Thyroid gland (tissue), 4 donors: ENCODE measurements around the gene SCAP. TPM values are rescaled to one million over a fixed set of nuclear protein-coding genes. Genes with fewer than 3 reads are reported as not detected.

Source experiments
- DNase-seq, 2 donors: peaks; one replicate each; pipeline ENCODE4 v3.0.0-alpha.2; 2019
- H3K27ac ChIP-seq, 3 donors: fragments of 200-600 bp; sonication (generic); 1 replicate in 2 of 3; 2 replicates in 1 of 3; pipeline ENCODE4 v1.5.1; 2016 to 2019; ENCODE audit warnings: mild to moderate bottlenecking in 1 of 3, moderate library complexity in 1 of 3
- H3K27me3 ChIP-seq: fragments of 200-600 bp; sonication (generic); one replicate; pipeline ENCODE4 v1.5.1; 2019
- H3K36me3 ChIP-seq, 2 donors: fragments of 200-600 bp; sonication (generic); one replicate each; pipeline ENCODE4 v1.5.1; 2016 to 2019
- H3K4me1 ChIP-seq, 2 donors: fragments of 200-600 bp; sonication (generic); one replicate each; pipeline ENCODE4 v1.5.1; 2017 to 2019
- H3K4me3 ChIP-seq, 3 donors: fragments of 200-600 bp; sonication (generic); replicated peaks in 1 of 3; 1 replicate in 2 of 3; 2 replicates in 1 of 3; pipeline ENCODE4 v1.5.1; 2016; ENCODE audit warnings: mild to moderate bottlenecking in 1 of 3
- H3K9me3 ChIP-seq: fragments of 200-600 bp; sonication (generic); one replicate; pipeline ENCODE4 v1.5.1; 2017
- CTCF ChIP-seq, 6 experiments: fragments of 200-600 bp in 3 of 6; fragments of 450-650 bp in 3 of 6; sonication (generic) in 3 of 6; IDR thresholded peaks; one replicate each; pipeline ENCODE4 v1.5.1; 2016 to 2019; ENCODE audit warnings: antibody characterized with exemption in 6 of 6, mild to moderate bottlenecking in 2 of 6, inconsistent platforms in 1 of 6, moderate library complexity in 1 of 6
- POLR2A ChIP-seq, 2 donors: fragments of 450-650 bp; IDR thresholded peaks; one replicate each; pipeline ENCODE4 v1.6.1; 2017; ENCODE audit warnings: antibody characterized with exemption in 2 of 2, mild to moderate bottlenecking in 2 of 2, moderate library complexity in 1 of 2
- WGBS, 2 donors: methylation state at CpG; one replicate each; pipeline ENCODE4 v1.1.5; 2017; 5-methylcytosine and 5-hydroxymethylcytosine counted together
- intact Hi-C: fragments of 100-400 bp; cut with DNase I; formaldehyde crosslinking; loops from one replicate; pipeline ENCODE4 v1.15.1; 2023
- total RNA-seq, 4 donors: library from RNA; depleted of rRNA; stranded (reverse); fragments of >200 nt; gene quantifications; one replicate each; pipeline ENCODE4 v1.2.3, GENCODE V29; 2016

Gene SCAP
- total RNA-seq, 4 donors from 2014 or later, result 56.8 to 102 (median 88.8) TPM

DNA sequence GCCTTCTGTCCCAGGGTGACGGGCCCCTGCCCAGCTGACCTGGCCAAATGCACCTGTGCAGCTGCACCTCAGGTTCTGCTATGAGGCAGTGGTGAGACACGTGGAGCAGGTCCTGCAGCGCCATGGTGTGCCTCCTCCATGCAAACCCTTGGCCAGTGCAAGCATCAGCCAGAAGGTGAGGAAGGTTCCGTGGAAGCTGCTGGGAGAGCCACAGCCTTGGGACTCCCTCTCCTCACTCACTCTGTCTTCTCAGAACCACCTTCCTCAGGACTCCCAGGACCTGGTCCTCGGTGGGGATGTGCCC is 63.3 kb downstream of the SCAP start:
- TF ChIP-seq CTCF (IDR thresholded peaks at IDR 0.05) (no peak), POLR2A (IDR thresholded peaks at IDR 0.05) (no peak)
- Histone ChIP-seq H3K27me3 (no peaks in the 10 kb centered on the region), H3K4me1 (no peaks in the 10 kb centered on the region), H3K4me3 (no peak overlapping the region), H3K9me3 (no peaks in the 10 kb centered on the region), H3K36me3 (peaks cover 68 to 70% of the 10 kb centered on the region in 2 donors), H3K27ac (no peak overlapping the region)
- intact Hi-C loops, result no loop called here
- WGBS, 2 donors, result 89 to 93% methylated on average over 3 to 5 of the region's 5 CpGs
- DNase-seq, result no peak

- DNase-seq, result no peak
- Histone ChIP-seq H3K27ac (no peak overlapping the region), H3K36me3 (peaks cover 67 to 68% of the 10 kb centered on the region in 2 donors), H3K27me3 (no peaks in the 10 kb centered on the region), H3K4me1 (no peaks in the 10 kb centered on the region), H3K9me3 (no peaks in the 10 kb centered on the region), H3K4me3 (no peak overlapping the region)
- 95 to 96% methylated on average over 8 to 21 of the region's 24 CpGs for WGBS, 2 donors
- intact Hi-C loops, result no loop called here
- TF ChIP-seq CTCF (IDR thresholded peaks at IDR 0.05), result no peak
- no peak for TF ChIP-seq POLR2A (IDR thresholded peaks at IDR 0.05)
Measured at GRCh38 chr3:47411696-47412452, 63.9 kb downstream of the SCAP start.

DNA sequence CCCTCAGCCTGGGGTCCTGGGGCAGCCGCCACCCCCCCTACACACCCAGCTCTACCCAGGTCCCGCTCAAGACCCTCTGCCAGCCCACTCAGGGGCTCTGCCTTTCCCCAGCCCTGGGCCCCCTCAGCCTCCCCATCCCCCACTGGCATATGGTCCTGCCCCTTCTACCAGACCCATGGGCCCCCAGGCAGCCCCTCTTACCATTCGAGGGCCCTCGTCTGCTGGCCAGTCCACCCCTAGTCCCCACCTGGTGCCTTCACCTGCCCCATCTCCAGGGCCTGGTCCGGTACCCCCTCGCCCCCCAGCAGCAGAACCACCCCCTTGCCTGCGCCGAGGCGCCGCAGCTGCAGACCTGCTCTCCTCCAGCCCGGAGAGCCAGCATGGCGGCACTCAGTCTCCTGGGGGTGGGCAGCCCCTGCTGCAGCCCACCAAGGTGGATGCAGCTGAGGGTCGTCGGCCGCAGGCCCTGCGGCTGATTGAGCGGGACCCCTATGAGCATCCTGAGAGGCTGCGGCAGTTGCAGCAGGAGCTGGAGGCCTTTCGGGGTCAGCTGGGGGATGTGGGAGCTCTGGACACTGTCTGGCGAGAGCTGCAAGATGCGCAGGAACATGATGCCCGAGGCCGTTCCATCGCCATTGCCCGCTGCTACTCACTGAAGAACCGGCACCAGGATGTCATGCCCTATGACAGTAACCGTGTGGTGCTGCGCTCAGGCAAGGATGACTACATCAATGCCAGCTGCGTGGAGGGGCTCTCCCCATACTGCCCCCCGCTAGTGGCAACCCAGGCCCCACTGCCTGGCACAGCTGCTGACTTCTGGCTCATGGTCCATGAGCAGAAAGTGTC is 64.7 kb downstream of the SCAP start:
- 89 to 93% methylated on average over 6 to 30 of the region's 30 CpGs for WGBS, 2 donors
- DNase-seq, result no peak
- intact Hi-C loops, result no loop called here

GRCh38 chr3:47410417-47410720 is 65.4 kb downstream of the SCAP start:
- 86 to 87% methylated on average over 8 to 10 of the region's 10 CpGs for WGBS, 2 donors
- peaks cover 0 to 2% of the 10 kb centered on the region in 2 donors for H3K4me1 ChIP-seq
- H3K36me3 ChIP-seq, result peaks cover 69 to 74% of the 10 kb centered on the region in 2 donors
- intact Hi-C loops, result no loop called here
- H3K27ac ChIP-seq, result no peak overlapping the region
- H3K27me3 ChIP-seq, result no peaks in the 10 kb centered on the region
- no peak overlapping the region for H3K4me3 ChIP-seq
- no peaks in the 10 kb centered on the region for H3K9me3 ChIP-seq
- DNase-seq, result no peak
- no peak for TF ChIP-seq CTCF (IDR thresholded peaks at IDR 0.05)
- no peak for TF ChIP-seq POLR2A (IDR thresholded peaks at IDR 0.05)

More for the DNA sequence above, 64.7 kb downstream of the SCAP start:
- Histone ChIP-seq H3K27ac (no peak overlapping the region), H3K4me3 (no peak overlapping the region), H3K9me3 (no peaks in the 10 kb centered on the region), H3K27me3 (no peaks in the 10 kb centered on the region), H3K36me3 (peaks cover 69 to 74% of the 10 kb centered on the region in 2 donors), H3K4me1 (no peaks in the 10 kb centered on the region)
- TF ChIP-seq POLR2A (IDR thresholded peaks at IDR 0.05) (no peak), CTCF (IDR thresholded peaks at IDR 0.05) (no peak)
